HG03196 (cell line): ENCODE results near the gene SH3RF3.

Source experiments
- ATAC-seq: cut with Tn5 transposase; IDR thresholded peaks from one replicate; pipeline ENCODE4 v1.9.1; 2021; ENCODE audit not compliant: unreplicated experiment

Gene SH3RF3

DNA sequence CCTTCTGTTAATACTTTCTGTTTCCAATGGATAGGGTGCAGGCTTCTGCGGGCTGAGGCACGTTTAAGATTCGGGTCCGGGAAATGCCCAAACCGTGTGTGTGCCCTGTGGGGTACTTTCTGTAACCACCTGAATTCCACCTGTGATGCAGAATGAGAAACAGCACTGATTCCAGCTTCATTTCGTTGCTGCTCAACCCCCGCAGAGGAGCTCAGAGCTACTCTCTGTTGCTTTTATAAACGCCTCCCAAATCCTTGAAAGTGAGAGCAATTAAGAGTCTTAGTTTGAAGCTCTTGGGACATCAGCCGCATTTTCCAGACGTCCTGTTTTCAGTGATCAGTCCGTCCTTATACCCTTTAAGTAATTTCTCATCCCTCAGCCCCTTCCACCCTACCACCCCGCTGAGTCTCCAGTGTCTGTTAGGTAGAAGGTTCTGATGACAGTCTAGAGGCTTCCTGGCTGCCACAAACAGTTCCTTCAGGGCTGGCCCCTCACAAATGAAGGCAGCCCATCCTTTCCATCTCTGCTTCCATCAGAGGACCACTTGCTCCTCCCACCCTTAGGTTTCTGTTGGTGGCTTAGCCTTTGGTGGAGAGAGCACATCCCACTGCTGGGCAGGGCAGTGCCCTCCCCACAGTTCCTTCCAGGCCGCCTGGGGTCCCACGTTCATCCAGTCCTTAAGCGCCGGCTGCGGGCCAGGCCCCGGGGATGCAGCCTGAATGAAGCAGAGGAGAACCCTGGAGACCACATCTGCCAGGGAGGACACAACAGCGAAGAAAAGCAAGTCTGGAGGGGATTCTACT lies 254.7 kb downstream of the SH3RF3 start:
- no peak for ATAC-seq

DNA sequence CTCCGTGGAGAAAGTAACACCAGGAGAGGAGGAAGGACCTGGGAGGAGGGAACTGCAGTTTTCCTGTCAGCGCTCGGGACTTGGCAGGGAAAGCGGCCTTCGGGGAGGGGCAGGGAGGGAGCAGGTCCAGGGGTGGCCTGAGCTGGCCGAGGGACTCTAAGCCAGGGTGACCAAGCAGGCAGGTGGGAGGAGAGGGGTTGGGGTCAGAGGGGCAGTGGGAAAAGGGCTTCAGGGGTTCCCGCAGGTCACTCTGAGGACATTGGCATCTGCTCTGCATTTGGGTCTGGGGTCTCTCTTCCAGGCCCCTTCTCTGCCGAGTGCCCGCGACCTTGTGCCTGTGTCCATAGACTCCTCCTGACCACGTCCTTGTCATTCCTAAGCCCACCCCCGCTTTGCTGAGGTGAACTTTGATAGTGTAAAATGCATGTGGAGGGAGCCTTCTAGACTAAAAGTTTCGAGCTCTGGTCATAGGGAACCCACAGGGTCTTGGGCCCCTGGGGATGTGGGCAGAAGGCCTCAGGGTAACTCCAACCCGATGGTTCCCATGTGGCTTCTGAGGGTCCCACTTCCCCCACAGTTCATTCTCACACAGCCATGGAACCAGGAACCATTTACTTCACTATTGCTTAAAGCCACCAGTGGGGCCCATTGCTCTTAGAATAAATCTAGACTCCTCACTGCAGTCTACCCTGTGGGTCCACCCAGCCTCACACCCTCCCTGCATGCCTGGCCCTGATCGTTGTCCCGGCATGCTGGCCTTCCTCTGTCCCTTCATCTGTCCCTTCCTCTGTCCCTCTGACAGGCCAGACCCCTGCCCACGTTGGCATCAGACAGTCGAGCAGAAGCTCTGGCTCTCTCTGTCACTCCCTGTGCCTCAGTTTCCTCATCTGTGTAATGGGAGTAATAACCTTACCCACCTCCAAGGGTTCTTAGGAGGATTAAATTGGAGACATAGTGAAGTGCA lies 255.6 kb downstream of the SH3RF3 start:
- no peak for ATAC-seq

DNA sequence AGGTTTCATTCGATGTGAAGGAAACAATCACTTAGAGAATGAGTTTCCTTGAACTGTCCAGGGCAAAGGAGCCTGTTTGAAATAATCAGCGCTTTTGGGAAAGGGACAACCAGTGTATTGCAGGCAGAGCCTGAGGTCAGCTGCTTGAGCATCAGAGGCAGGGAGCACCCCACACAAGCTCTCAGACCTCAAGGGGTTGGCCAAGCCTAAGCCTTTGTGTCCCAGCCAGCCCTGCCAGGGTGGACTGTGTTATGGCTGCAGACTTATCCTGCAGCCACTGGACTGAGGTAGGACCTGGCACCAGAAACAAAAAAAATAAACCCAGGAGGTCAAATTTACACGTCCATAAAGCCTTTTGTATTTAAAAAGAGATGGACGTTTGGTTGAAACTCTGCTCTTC lies 256.5 kb downstream of the SH3RF3 start:
- ATAC-seq, result no peak

DNA sequence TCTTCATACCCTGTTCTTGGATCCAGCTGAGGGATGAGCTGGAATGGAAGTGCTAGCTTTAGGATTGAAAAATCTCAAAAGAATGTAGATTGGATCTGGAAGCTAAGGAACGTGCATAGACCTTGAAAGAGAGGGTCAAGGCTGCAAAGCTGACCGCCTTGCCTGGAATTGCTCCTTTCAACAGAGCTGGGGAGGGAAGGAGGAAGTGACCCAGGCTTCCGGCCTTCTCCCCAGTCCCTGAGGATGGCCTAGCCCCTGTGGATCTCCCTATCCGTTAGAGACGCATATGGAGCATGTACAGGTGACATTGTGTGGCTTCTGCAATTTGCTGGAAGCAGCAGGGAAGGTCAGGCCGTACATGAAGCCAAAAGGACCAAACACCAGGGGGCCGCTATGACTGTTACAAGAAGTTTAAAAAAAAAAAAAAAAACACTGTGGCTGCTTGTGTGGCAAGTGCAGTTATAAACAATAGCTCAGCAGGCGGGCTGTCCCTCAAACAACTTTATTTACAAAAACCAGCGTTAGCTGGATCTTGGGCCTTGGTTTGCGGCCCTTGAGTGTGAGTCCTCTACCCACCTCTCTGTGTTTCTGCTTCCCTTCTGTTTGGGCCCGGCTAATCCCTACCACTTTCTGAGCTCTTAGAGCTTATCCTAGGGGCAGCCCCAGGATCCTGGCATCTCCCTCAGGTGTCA lies 257.1 kb downstream of the SH3RF3 start:
- ATAC-seq, result no peak

DNA sequence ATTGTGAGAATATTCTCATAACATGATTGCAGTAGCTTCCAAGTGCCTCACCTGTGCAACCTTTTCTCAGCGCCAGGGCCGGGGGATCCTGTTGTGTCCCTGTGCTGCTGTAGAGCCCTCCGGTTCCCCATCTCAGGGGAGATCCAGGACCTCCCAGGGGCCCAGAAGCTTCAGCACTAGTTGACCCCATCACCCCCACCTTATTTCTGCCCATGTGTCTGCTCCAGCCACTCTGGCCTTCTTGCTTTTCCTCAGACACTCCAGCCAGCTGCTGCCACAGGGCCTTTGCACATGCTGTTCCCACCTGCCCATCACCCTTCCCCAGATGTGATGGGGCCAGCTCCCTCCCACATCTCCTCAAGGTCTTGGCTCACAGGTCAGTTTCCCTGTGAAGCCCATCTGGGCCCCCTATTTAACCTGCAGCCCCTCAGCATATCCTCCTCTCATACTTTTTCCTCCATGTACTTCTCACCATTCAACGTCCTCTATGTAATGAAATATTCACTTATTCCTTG lies 258.3 kb downstream of the SH3RF3 start:
- ATAC-seq, result no peak

DNA sequence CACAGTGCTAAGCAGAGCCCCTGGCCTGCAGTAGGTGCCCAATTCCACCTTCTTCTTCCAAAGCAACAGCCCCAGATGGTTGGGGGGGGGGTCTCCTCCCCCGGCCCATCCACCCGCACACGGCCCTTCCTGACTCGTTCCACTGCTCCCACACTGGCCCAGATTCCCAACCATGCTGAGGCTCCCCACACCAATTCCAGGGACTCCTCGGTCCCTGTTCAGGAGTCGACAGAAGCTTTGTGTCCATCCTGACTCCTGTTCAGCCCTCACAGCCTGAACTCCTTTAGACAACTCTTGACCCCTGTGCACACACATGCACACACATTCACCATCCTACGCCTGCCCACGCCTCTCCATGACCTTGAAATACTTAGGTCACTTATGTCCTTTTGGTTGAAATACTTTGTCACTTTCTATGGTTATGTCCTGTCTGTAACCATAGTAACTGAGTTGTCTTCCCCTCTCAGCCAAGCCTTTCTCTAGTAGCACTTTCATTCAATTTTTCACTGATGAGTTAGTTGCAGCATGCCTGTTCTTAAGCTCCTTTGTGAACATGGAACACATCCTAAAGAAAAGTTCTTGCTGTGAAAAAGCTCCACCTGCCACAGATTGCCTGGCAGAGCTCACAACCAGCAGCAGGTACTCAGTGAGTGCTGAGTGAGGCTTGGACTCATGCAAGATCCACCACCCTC lies 258.9 kb downstream of the SH3RF3 start:
- ATAC-seq, result no peak

DNA sequence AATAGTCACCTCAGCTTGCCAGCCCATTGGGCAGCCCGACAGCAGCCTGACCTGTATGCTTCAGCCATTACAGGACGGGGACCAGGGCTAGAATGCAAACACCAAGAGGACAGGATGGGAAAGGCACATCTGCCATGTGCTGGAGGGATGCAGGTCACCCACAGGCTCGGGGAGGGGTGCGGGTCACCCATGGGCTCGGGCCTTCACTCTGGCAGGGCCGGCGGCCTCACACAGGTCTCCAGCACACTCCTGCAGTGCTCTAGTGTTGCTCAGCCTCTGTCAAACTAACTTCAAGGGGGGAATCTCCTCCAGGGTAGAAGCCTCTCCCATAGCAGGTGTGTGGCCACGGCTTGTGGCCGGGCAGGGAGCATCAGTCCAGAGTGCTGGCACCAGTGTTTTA lies 262.2 kb downstream of the SH3RF3 start:
- no peak for ATAC-seq

DNA sequence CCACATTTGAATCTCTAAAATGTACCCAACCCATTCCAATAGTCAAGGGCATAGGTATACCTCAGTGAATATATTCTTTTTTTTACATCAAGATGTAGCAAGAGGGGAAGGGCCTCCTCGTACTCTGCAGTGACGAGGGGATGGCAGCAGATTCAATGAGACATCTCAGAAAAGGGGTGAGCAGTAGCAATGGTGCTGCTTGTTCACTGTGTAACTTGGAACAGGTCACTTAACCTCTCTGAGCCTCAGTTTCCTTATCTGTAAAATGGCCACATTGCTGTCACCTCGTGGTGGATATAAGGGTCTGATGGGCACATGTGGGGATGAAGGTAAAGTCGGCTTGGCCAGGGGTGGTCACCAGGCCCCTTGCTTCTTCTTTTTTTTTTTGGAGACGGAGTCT lies 263.1 kb downstream of the SH3RF3 start:
- ATAC-seq, result no peak

DNA sequence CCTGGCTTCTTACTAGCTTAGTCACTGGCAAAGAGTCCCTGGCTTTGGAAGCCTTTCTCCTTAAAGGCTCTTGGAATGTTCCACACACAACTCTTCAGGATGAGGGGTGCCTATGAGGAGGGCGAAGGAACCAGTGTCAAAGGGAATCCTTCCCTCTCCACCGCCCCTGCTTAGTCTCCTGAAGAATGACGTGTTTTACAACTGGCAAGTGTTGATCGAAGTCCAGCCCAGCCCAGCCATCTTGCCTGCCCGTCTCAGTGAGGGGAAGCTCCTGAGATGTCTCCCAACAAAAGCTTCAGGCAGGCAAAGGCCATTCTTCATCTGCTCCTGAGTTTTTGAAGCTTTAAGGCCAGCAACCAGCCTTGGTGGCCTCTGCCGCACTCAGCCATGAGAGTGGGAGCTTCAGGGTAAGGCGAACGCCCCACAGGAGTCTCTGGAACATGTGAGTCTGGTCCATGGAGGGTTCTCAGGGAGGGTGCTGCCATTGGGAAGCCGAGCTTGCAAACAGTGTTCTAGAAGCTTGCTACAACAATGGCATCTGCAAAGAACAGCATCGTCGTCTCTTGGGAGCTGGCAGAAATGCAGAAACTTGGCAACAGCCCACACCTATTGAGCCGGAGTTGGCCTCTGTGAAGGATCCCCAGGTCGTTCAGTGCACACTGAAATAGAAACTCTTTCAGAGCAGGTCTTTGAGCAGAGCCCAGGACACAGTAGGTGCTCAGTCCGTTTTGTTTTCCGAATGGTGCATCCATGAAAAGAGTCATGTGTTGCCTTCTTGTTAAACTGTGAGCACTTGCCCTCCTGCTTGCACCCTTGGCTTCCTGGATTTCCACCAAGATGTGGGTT lies 264.0 kb downstream of the SH3RF3 start:
- ATAC-seq, result no peak

DNA sequence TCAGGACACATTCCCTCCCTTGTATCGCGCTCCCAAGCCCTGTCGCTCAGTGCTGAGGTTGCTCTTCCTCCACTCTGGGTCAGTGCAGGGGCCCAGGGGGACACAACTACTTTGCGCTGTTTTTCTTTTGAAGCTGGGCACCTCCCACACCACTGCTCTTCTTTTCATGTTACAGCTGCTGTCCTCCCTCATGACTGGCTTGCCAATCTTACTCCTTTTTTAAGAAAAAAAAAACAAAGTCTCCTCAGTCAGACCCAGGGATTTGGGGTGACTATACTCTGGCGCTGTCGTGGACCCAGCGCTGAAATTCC lies 264.6 kb downstream of the SH3RF3 start:
- no peak for ATAC-seq

DNA sequence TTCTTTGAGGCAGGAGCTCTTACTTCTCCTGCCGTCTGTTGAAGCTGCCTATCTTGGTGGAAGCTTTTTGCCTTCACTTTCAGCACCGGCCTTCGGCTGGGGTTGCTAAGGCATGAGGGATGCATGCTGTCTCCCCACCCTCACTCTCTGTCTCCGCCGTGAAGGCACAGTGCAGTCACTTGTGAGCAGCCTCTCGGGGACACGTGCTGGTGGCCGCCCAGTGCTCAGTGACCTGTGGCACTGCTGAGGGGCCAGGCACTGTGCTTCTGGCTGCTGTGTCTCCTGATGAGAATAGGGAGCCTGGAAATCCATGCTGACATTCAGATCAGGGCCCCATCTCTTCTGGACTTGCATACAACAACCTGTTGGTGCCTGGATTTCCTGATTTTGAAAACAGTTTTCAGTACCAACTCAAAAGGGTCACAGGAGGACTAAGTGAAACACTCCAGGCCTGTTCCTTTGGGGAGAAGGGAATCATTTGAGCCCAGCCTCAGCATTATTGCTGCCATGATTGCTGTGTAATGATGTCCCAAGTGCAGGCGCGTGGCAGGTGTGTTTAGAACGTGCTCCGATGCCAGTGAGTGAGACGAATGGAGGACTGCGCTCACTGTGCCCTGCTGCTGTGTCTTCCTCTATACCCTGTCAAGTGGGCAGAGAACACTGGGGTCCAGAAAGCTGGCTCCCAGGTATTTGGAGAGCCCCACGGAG lies 266.6 kb downstream of the SH3RF3 start:
- ATAC-seq, result no peak

DNA sequence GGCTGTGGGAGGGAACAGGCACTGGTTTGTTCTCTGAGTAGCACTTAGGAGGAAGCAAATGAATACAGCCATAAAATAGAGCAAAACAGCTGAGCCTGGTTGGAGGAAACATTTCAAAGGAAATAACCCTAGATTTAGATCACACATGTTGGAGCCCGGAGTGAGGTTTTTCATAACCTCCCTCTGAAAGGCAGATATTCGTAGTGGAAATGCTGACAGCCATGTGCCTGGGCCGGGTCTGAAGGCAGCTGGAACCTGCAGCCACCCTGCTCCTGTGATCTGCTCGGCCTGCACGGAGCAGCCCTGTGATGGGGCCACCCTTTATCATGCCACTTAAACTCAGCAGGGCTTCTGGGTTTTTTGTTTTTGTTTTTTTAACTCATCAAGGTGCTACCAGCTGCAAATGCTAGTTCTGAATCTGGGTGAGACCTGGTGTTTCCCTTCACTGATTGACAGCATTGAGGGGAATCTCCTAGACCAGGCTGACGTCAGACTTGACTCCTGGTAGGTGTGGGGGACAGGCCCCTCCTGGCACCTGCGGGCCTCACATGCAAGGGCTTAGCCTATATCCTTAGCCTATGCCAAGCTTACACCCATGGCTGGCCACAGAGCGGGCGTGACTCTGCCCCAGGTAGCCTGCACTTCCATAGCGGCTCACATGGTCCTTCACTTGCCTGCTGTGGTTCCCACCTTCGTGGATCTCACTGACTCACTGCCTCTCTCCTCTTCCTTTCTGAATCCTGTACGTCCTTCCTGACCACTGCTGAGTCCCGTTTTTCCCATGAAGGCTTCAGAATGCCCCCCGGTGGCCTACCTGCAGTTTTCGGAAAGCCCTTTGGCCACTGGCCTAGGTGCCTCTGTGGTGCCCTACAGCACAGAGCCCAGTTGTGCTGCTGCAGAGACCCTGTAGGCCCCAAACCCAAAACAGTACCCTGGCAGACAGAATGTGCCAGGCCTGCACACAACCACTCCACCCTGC lies 267.5 kb downstream of the SH3RF3 start:
- peak; percentile 50 for ATAC-seq

DNA sequence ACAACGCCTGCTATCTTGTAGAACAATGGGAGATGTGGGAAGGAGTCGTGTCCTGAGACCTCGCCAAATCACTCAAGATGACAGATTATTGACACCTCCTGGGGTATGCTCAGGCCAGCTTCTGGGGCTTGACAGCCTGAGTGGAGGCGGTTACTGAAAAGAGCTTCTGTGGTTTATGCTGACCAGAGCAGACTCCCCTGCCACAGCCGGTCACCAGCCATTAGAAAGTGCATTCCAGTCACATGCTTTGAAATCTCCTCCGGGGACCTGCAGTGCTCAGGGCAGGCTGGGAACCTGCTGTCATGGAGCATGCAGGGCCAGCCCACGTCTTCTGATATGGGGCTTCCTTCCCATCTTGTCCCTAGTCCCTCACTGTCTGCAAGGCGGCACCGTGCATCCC lies 268.9 kb downstream of the SH3RF3 start:
- no peak for ATAC-seq

DNA sequence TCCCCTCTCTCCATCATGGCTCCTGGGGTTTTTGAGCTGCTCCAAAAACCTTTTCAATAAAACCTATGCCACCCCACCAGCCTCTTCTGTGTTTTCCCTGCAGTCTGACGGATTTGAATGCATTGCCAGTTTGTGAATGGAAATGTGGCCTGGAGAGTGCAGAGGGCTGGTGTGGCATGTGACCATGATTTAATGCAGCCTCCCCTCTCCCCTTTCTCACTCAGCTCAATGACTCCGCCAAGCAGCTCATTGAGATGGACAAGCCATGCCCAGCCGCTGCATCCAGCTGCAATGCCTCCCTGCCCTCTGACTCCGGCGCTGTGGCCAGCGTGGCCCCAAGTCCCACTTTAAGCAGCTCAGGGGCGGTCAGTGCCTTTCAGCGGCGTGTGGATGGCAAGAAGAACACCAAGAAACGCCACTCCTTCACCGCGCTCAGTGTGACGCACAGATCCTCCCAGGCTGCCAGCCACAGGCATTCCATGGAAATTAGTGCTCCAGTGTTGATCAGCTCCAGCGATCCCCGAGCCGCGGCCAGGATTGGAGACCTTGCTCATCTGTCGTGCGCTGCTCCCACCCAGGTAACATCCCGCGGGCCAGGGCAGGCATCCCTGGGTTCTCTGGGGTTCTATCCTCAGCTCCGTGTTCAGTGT lies 269.5 kb downstream of the SH3RF3 start:
- no peak for ATAC-seq

DNA sequence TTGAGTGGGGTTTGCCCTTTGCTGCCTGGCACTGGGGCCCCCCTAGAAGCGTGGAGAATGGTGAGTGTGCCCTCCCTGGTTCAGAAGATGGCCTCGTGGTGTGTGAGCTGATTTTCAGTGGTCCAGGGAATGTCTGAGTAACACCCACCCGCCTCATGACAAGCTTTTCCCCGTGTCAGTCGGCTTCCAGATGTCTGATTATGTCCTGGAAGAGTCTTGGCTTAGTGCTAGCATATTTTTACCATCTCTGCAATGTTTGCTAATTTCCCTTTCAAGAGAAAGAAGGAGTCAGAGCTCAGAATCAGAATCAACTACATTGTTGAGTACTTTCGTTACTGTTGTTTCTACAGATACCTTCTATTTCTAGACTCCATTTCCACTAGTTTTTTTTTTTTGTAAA lies 270.1 kb downstream of the SH3RF3 start:
- no peak for ATAC-seq

DNA sequence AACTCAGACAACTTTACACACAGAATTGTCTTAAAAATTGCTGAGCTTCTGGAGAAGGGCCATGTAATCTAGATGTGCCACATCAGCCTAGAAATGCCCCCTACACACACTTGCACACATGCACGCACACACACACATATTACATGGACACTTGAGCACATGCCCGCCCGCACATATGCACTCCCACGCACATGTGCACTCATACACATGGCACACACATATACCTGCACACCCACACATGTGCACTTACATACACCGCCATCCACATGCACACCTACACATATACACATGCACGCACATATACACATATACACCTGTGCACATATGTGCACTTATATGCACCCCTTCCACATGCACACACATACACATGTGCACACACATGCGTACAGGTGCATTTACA lies 271.1 kb downstream of the SH3RF3 start:
- no peak for ATAC-seq

DNA sequence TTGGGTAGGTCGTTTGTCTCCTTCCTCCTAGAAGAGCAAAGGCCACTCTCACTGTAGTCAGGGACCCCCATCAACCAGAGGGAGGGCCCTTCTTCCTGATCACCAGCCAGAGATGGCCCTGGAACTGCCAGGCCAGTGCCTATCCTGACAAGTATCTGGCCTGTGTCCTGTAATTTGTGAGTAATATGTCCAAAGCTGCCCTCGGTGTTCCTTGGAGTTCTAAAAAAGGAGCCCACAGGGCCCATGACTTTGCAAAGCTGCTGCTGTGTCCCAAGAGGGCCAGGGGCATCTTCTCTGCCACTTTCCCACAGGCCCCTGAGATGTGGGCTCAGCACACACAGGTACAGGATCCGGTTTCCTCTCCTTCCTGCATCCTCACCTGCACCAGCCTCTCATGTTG lies 272.4 kb downstream of the SH3RF3 start:
- ATAC-seq, result no peak

DNA sequence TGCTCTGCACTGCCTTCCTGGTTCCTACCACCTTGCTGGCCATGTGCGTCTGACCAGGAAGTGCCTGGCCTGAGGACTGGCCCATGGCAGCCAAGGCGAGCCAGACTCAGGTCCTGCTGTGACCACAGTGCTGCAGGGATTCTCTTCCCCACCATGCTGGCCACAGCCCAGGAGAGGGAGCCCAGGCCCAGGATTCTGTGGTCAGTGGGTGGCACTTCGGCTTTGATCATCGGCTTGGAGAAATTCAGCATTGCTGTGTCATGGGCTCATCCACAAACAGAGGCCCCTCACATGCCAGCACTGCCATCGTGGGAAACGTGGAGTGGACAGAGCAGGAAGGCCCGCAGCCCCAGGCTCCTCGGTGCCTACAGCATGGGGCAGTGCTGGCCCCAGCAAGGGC lies 273.2 kb downstream of the SH3RF3 start:
- ATAC-seq, result no peak
